ENCODE results near the gene TTN.

DNA sequence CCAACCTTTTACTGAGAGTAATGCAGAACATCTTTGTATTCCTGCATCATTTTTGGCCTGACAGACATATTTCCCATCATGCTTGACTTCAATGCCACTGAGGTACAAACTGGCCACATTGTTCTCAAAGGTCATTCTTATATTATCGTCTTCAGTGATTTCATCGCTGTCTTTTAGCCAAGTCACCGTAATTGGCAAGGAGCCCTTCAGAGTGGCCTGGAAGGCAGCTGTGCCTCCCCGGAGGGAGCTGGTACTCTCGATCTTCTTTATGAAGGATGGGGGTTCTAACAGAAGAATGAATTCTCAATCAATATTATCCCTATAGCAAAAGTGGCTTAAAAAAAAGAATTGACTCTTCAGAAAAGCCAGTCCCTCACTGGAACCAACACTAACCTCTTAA is 75.9 kb downstream of the TTN start:
- TF ChIP-seq, protein P1, sequence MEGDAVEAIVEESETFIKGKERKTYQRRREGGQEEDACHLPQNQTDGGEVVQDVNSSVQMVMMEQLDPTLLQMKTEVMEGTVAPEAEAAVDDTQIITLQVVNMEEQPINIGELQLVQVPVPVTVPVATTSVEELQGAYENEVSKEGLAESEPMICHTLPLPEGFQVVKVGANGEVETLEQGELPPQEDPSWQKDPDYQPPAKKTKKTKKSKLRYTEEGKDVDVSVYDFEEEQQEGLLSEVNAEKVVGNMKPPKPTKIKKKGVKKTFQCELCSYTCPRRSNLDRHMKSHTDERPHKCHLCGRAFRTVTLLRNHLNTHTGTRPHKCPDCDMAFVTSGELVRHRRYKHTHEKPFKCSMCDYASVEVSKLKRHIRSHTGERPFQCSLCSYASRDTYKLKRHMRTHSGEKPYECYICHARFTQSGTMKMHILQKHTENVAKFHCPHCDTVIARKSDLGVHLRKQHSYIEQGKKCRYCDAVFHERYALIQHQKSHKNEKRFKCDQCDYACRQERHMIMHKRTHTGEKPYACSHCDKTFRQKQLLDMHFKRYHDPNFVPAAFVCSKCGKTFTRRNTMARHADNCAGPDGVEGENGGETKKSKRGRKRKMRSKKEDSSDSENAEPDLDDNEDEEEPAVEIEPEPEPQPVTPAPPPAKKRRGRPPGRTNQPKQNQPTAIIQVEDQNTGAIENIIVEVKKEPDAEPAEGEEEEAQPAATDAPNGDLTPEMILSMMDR (IDR thresholded peaks at IDR 0.05) = no peak
- TF ChIP-seq POLR2A (IDR thresholded peaks at IDR 0.05) (no peak), POLR2AphosphoS5 (IDR thresholded peaks at IDR 0.05; ENCODE audit: insufficient read depth in 1 of 2, low read depth in 1 of 2) (no peak)

Measured in vagina (tissue), 2 donors.